GM18873 (cell line): ENCODE data around the gene PKD2L1.
"Not testable (repeated sequence)": the region's sequence is repeated elsewhere in the genome, so short reads cannot be mapped to it uniquely, and the experiment has no call there.

Experiments used
- ATAC-seq: cut with Tn5 transposase; IDR thresholded peaks from one replicate; pipeline ENCODE4 v1.9.1; 2021; ENCODE audit warnings: mild to moderate bottlenecking, moderate library complexity, moderate number of reproducible peaks; ENCODE audit not compliant: unreplicated experiment, low FRiP score

The PKD2L1 gene

GRCh38 chr10:100330079-100330478 lies at the start of gene PKD2L1:
TSS of gene PKD2L1 (minus strand) at chr10:100330228. CDS start at chr10:100330103, 125 bp downstream.
- ATAC-seq: no peak

- ATAC-seq: no peak
Observed at GRCh38 chr10:100377830-100378229, 47.8 kb upstream of the PKD2L1 start.

GRCh38 chr10:100376656-100377055 lies 46.6 kb upstream of the PKD2L1 start:
- ATAC-seq: not testable (repeated sequence)

GRCh38 chr10:100374677-100375353 lies 44.8 kb upstream of the PKD2L1 start:
- ATAC-seq: not testable (repeated sequence)

- ATAC-seq: no peak
Observed at GRCh38 chr10:100374200-100374655, 44.2 kb upstream of the PKD2L1 start.

GRCh38 chr10:100373298-100374199 lies 43.5 kb upstream of the PKD2L1 start:
- peak; percentile 97 for ATAC-seq

GRCh38 chr10:100372415-100373297 lies 42.6 kb upstream of the PKD2L1 start:
- ATAC-seq: no peak

GRCh38 chr10:100371482-100372027 lies 41.5 kb upstream of the PKD2L1 start:
- ATAC-seq: no peak

GRCh38 chr10:100370714-100371481 lies 40.9 kb upstream of the PKD2L1 start:
- no peak for ATAC-seq

- no peak for ATAC-seq
Observed at GRCh38 chr10:100368721-100369120, 38.7 kb upstream of the PKD2L1 start.

- ATAC-seq: no peak
Observed at GRCh38 chr10:100364735-100365391, 34.8 kb upstream of the PKD2L1 start.

- no peak for ATAC-seq
Observed at GRCh38 chr10:100364175-100364574, 34.1 kb upstream of the PKD2L1 start.

- no peak for ATAC-seq
Observed at GRCh38 chr10:100362570-100363496, 32.8 kb upstream of the PKD2L1 start.

GRCh38 chr10:100360234-100360633 lies 30.2 kb upstream of the PKD2L1 start:
- no peak for ATAC-seq

- no peak for ATAC-seq
Observed at GRCh38 chr10:100359529-100360150, 29.6 kb upstream of the PKD2L1 start.

GRCh38 chr10:100359030-100359432 lies 29.0 kb upstream of the PKD2L1 start:
- no peak for ATAC-seq

- ATAC-seq: no peak
Observed at GRCh38 chr10:100357059-100357858, 27.2 kb upstream of the PKD2L1 start.
